HCT116 (cell line): ENCODE results near the gene SUGP2.

ENCODE experiments used
- ELF1 ChIP-seq: IDR thresholded peaks from 2 replicates; pipeline ENCODE4 v1.6.1; 2012; ENCODE audit warnings: low read depth, borderline replicate concordance
- EZH2 ChIP-seq: fragments of 200-600 bp; sonication (generic); IDR thresholded peaks from 2 replicates; pipeline ENCODE4 v1.6.1; 2017; ENCODE audit warnings: antibody characterized with exemption, mixed run types
- EZH2phosphoT487 ChIP-seq: fragments of 200-600 bp; IDR thresholded peaks from 2 replicates; pipeline ENCODE4 v1.6.1; 2018; ENCODE audit warnings: antibody characterized with exemption, borderline replicate concordance
- MAX ChIP-seq: IDR thresholded peaks from 2 replicates; pipeline ENCODE4 v1.6.1; 2012
- POLR2A ChIP-seq: IDR thresholded peaks from 2 replicates; pipeline ENCODE4 v1.7.0; 2011; ENCODE audit warnings: borderline replicate concordance; ENCODE audit not compliant: insufficient read depth, insufficient read length; ENCODE audit errors: extremely low read depth
- RAD21 ChIP-seq: IDR thresholded peaks from 2 replicates; pipeline ENCODE4 v1.6.1; 2012; ENCODE audit warnings: low read depth, mild to moderate bottlenecking
- TCF7L2 ChIP-seq: IDR thresholded peaks from 2 replicates; pipeline ENCODE4 v1.7.0; 2011; ENCODE audit warnings: borderline replicate concordance, inconsistent platforms; ENCODE audit not compliant: insufficient read depth, insufficient read length; ENCODE audit errors: extremely low read depth
- YY1 ChIP-seq: IDR thresholded peaks from 2 replicates; pipeline ENCODE4 v1.6.1; 2011; ENCODE audit warnings: low read length, low read depth, moderate library complexity, mild to moderate bottlenecking; ENCODE audit not compliant: insufficient replicate concordance; ENCODE audit errors: extremely low read depth
- ZNF274 ChIP-seq: fragments of 200-500 bp; sonication (Bioruptor generic); IDR thresholded peaks from 2 replicates; pipeline ENCODE4 v1.6.1; 2014; ENCODE audit warnings: mild to moderate bottlenecking, low read depth, low read length, inconsistent platforms
- TF ChIP-seq, protein P1 (sequence below), 3 experiments: fragments of 200-600 bp in 1 of 3; sonication (generic) in 1 of 3; IDR thresholded peaks in 2 of 3; conservative IDR thresholded peaks in 1 of 3; 2 replicates each; pipeline ENCODE4 v1.5.1; 2012 to 2017; ENCODE audit warnings: low read depth in 2 of 3, low read length in 2 of 3, antibody characterized with exemption in 1 of 3, borderline replicate concordance in 1 of 3, control low read depth in 1 of 3, mild to moderate bottlenecking in 1 of 3, mixed read lengths in 1 of 3, mixed run types in 1 of 3, moderate library complexity in 1 of 3; ENCODE audit not compliant: insufficient read depth in 1 of 3
- TF ChIP-seq, protein P2 (sequence below): IDR thresholded peaks from 2 replicates; pipeline ENCODE4 v1.6.1; 2012; ENCODE audit warnings: low read depth

DNA sequence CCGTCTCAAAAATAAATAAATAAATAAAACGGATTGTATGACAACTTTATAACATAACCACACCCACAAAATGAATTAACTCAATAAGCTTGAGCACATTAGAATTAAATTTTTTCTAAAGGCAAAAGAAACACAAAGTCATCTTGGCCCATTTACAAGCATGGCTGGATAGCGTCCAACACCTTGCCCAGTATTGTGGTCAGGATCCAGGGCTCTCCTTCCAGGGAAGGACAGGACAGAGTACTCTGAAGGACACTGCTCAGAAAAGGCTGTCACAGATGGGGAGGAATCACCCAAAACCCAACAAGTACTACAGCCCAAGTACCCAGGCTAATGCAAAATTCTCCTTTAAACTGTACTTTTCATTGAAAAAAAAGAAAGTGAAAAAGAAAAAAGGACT, 27.1 kb downstream of the SUGP2 start:
- no peak for TF ChIP-seq EZH2
- TF ChIP-seq YY1: no peak
- TF ChIP-seq, protein P1, sequence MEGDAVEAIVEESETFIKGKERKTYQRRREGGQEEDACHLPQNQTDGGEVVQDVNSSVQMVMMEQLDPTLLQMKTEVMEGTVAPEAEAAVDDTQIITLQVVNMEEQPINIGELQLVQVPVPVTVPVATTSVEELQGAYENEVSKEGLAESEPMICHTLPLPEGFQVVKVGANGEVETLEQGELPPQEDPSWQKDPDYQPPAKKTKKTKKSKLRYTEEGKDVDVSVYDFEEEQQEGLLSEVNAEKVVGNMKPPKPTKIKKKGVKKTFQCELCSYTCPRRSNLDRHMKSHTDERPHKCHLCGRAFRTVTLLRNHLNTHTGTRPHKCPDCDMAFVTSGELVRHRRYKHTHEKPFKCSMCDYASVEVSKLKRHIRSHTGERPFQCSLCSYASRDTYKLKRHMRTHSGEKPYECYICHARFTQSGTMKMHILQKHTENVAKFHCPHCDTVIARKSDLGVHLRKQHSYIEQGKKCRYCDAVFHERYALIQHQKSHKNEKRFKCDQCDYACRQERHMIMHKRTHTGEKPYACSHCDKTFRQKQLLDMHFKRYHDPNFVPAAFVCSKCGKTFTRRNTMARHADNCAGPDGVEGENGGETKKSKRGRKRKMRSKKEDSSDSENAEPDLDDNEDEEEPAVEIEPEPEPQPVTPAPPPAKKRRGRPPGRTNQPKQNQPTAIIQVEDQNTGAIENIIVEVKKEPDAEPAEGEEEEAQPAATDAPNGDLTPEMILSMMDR (IDR thresholded peaks at IDR 0.05 in 2 of 3, conservative IDR thresholded peaks at IDR 0.05 in 1 of 3; ENCODE audit: borderline replicate concordance in 1 of 3, insufficient read depth in 1 of 3, low read depth in 2 of 3, low read length in 2 of 3): no peak
- no peak for TF ChIP-seq POLR2A
- no peak for TF ChIP-seq RAD21
- TF ChIP-seq ELF1: no peak
- TF ChIP-seq MAX: no peak
- TF ChIP-seq EZH2phosphoT487: no peak
- TF ChIP-seq, protein P2, sequence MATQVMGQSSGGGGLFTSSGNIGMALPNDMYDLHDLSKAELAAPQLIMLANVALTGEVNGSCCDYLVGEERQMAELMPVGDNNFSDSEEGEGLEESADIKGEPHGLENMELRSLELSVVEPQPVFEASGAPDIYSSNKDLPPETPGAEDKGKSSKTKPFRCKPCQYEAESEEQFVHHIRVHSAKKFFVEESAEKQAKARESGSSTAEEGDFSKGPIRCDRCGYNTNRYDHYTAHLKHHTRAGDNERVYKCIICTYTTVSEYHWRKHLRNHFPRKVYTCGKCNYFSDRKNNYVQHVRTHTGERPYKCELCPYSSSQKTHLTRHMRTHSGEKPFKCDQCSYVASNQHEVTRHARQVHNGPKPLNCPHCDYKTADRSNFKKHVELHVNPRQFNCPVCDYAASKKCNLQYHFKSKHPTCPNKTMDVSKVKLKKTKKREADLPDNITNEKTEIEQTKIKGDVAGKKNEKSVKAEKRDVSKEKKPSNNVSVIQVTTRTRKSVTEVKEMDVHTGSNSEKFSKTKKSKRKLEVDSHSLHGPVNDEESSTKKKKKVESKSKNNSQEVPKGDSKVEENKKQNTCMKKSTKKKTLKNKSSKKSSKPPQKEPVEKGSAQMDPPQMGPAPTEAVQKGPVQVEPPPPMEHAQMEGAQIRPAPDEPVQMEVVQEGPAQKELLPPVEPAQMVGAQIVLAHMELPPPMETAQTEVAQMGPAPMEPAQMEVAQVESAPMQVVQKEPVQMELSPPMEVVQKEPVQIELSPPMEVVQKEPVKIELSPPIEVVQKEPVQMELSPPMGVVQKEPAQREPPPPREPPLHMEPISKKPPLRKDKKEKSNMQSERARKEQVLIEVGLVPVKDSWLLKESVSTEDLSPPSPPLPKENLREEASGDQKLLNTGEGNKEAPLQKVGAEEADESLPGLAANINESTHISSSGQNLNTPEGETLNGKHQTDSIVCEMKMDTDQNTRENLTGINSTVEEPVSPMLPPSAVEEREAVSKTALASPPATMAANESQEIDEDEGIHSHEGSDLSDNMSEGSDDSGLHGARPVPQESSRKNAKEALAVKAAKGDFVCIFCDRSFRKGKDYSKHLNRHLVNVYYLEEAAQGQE: no peak
- TF ChIP-seq TCF7L2: no peak
- no peak for TF ChIP-seq ZNF274
